SK-N-MC (cell line): ENCODE results near the gene CEP131.

Experiments used
- EZH2 ChIP-seq: fragments of 200-600 bp; sonication (generic); IDR thresholded peaks from one replicate; pipeline ENCODE4 v1.6.1; 2017; ENCODE audit warnings: antibody characterized with exemption
- FOXP2 ChIP-seq: optimal IDR thresholded peaks from 2 replicates; pipeline ENCODE3; 2011; ENCODE audit warnings: mild to moderate bottlenecking, moderate library complexity; ENCODE audit not compliant: insufficient read depth; ENCODE audit errors: extremely low read length, control extremely low read depth
- POLR2AphosphoS5 ChIP-seq: IDR thresholded peaks from 2 replicates; pipeline ENCODE4 v1.6.1; 2012; ENCODE audit warnings: mild to moderate bottlenecking, low read depth, low read length, borderline replicate concordance

- TF ChIP-seq POLR2AphosphoS5 (no peak), EZH2 (no peak), FOXP2 (no peak)
Observed at GRCh38 chr17:81218991-81219390, 3.8 kb downstream of the CEP131 start.
